Omental fat pad (tissue), 4 donors: ENCODE results near the gene MAGEF1. TPM values are rescaled to one million over a fixed set of nuclear protein-coding genes. Genes with fewer than 3 reads are reported as not detected.
A peak's percentile ranks its signal among the peaks of the same experiment; 100 is the strongest.

ENCODE experiments used
- ATAC-seq: fragments of 150-250 bp; one replicate; pipeline ENCODE4 v1.9.1; 2016; ENCODE audit warnings: mild to moderate bottlenecking, moderate library complexity; ENCODE audit not compliant: low FRiP score
- DNase-seq: peaks from one replicate; pipeline ENCODE4 v3.0.0-alpha.2; 2019; ENCODE audit warnings: low spot score
- total RNA-seq, 4 donors: library from RNA; depleted of rRNA; stranded (reverse); fragments of >200 nt; gene quantifications; one replicate each; pipeline ENCODE4 v1.1.0, GENCODE V29; 2016
- TF ChIP-seq, protein P1 (sequence below), 3 donors: fragments of 450-650 bp; IDR thresholded peaks; one replicate each; pipeline ENCODE4 v1.5.1; 2016 to 2017; ENCODE audit warnings: antibody characterized with exemption in 3 of 3, mild to moderate bottlenecking in 3 of 3, moderate library complexity in 2 of 3

The MAGEF1 gene
- total RNA-seq, 4 donors from 2014 or later = 9.8 to 23.1 (median 18.2) TPM

DNA sequence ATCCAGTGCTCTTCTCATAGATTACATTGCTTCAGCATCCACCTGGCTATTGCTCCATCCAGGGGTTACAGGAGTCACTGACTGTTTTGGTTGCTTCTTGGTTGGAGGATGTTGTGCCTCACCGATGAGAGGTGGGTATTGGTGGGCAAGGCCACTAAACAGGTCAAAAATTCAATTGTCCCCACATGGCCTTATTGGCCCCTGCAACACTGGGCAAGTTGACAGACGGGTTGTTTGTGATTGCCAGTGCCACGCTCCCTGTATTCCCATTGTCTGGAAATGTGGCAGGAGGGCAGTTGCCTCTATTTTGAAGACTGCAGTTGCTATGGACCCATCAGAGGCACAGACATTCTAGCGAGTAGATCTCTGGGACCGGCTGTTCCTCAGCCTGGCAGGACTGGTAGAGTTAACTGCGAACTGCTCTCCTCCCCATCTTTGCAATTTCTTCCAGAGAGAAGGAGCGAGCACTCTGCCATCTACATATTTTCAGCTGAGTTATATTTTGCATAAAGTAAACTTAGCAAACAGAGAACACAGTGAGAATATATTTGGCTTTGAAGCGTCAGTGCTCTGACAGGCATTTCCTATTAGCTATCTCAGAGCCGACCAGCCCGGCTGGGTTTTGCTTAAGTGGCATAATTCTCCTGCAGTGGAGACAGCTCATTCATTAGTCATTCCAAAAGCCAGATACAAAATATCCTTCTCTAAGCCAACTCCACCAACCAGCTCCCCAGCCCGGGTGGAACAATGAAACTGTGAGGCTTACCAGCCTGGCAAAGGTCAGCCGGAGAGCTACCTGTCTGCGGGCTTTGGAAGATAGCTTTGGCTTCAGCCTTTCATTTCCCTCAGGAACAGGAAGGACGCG, 26.0 kb upstream of the MAGEF1 start:
- DNase-seq (no peak), ATAC-seq (peak; percentile 76)
- TF ChIP-seq, protein P1, sequence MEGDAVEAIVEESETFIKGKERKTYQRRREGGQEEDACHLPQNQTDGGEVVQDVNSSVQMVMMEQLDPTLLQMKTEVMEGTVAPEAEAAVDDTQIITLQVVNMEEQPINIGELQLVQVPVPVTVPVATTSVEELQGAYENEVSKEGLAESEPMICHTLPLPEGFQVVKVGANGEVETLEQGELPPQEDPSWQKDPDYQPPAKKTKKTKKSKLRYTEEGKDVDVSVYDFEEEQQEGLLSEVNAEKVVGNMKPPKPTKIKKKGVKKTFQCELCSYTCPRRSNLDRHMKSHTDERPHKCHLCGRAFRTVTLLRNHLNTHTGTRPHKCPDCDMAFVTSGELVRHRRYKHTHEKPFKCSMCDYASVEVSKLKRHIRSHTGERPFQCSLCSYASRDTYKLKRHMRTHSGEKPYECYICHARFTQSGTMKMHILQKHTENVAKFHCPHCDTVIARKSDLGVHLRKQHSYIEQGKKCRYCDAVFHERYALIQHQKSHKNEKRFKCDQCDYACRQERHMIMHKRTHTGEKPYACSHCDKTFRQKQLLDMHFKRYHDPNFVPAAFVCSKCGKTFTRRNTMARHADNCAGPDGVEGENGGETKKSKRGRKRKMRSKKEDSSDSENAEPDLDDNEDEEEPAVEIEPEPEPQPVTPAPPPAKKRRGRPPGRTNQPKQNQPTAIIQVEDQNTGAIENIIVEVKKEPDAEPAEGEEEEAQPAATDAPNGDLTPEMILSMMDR (IDR thresholded peaks at IDR 0.05) = no peak

DNA sequence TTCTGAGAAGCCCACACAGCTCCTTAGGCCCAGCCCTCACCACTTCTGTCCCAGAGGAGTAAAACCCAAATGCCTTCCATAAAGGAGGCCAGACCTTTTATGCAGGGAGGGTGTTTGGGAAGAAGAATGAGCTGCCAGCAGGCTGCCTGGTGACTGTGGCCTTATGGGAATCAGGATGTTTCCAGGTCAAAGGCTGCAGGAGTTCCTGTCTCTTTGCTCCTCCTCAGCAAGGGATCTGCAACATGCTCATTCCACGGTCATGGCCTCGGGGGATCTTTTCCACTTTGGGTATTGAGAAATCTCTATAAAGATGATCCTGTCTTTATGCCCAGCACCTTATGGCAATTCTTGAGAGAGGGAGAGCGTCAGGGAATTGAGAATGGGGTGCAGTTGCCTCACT, 25.2 kb upstream of the MAGEF1 start:
- ATAC-seq (no peak), DNase-seq (no peak)
- TF ChIP-seq, protein P1 (IDR thresholded peaks at IDR 0.05) = no peak

DNA sequence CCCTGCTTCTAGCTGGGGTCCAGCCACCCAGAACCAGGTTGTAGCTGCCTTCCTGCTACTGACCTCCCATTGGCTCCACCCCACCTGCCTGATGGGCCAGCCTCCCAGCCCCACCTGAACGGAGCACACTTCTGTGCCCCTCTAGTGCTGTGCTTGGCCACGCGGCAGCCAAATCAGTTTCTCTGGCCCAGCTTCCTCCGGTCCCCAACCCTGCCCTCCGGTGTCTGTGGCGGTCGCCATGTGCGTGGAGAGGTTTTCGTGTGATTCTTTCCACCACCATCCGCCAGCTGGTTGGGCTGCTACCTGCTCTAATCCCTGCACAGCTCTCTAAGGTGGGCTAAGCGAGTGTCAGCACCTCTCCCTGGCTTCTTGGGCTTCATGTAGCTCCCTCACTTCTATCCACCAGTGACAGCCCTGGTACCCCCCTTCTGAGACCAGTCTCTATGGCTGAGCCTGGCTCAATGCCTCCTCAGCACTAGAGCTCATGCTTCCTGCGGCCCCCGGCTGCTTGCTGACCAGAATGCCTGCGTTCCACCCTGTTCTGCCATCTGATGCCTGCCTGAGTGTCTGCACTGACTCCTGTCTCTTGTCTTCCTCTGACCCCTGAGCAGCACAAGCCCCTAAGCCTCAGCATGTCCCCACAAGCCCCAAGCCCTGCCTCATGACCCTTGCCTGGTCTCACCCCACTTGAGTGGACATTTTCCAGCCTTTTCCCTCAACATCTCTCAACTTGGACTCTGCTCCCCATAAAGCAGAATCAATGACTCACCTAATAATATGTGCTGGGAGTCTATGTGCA, 23.2 kb upstream of the MAGEF1 start:
- ATAC-seq (no peak), DNase-seq (no peak)

DNA sequence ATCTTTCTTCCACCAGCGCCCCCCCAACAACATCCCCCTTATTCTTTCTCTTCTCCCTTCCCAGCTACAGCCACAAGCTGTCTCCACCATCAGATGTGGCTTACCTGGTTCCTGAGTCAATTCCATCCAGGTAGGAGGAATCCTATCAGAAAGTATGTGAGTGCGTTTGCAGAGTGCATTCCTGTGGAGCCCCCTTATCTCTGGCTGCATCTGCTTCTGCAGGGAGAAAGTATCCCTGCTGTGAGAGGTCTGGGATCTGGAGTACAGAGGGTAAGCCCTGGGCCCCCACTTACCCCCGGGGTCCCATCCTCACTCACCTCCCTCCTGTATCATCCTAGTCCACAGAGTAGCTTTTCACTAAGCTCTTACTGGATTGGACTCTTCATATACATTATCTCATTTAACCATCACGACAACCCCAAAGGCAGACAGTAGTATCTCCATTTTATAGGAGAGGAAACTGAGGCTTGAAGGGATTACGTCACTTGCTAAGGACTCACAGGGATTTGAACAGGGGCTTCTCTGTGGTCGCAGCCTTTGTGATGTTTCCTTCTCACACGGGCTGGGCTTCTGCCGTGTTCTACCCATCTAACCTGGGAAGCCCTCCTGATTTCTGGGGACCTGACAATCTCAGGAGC, 22.2 kb upstream of the MAGEF1 start:
- TF ChIP-seq, protein P1 (IDR thresholded peaks at IDR 0.05) = no peak
- DNase-seq (no peak), ATAC-seq (no peak)

More for the DNA sequence above, 23.2 kb upstream of the MAGEF1 start:
- TF ChIP-seq, protein P1 (IDR thresholded peaks at IDR 0.05) = no peak

DNA sequence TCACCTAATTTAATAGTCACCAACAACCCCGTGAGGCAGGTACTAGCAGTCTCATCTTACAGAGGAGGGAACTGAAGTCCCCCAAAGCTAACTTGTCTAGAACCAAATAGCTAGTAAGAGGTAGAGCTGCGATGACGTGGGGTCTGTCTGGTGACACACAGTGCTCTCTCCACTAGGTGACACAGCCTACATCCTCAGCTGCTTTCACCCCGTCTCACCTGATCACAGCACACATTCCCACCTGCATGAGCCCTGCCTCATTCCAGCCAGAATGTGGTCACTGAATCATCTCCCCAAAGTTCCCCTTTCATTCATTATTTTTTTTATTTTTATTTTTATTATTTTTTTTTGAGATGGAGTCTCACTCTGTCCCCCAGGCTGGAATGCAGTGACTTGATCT, 21.3 kb upstream of the MAGEF1 start:
- ATAC-seq (no peak), DNase-seq (no peak)
- TF ChIP-seq, protein P1 (IDR thresholded peaks at IDR 0.05) = no peak

DNA sequence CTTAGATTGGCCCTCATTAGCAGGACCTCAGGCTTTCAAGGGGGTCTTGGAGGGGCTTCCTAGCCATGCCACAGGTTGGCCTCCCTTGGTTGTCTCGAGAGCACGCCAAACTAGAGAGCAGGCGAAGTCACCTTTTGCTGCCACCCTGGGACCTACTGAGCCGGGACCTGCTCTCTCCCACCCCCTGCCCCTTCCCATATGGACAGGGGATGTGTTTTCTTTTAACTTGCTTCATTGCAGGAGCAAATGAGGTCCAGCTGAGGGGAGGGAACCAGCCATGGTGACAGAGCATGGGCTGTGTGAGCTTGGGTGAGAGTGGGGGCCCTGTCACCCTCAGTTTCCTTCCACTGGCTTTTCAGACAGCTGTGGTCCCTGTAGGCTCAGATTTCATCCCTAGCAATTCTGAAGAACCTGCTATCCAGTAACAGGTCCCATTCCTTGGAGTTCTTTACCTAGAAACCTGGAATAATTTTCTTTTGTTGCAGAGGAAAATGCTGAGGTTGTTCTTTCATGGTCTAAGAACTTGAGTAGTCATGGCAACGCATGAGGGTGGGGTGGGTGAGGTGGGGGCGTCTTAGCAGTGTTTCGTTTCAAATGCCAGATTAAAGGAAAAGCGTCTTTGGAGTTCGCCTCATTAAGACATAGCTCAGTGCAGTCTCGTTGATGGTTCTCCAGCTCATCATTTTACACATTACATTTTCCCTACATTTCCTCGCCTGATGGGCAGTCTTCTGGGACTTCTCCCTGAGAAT, 20.1 kb upstream of the MAGEF1 start:
- TF ChIP-seq, protein P1 (IDR thresholded peaks at IDR 0.05) = no peak
- DNase-seq = no peak

More for the DNA sequence above, 20.1 kb upstream of the MAGEF1 start:
- no peak for ATAC-seq
